NCI-H2171 (cell line): Measurements from ENCODE around the gene DAZAP1.

ENCODE experiments used
- DNase-seq: peaks from one replicate; lab custom pipeline; 2025; lab: John Stamatoyannopoulos, UW

DAZAP1 gene

DNA sequence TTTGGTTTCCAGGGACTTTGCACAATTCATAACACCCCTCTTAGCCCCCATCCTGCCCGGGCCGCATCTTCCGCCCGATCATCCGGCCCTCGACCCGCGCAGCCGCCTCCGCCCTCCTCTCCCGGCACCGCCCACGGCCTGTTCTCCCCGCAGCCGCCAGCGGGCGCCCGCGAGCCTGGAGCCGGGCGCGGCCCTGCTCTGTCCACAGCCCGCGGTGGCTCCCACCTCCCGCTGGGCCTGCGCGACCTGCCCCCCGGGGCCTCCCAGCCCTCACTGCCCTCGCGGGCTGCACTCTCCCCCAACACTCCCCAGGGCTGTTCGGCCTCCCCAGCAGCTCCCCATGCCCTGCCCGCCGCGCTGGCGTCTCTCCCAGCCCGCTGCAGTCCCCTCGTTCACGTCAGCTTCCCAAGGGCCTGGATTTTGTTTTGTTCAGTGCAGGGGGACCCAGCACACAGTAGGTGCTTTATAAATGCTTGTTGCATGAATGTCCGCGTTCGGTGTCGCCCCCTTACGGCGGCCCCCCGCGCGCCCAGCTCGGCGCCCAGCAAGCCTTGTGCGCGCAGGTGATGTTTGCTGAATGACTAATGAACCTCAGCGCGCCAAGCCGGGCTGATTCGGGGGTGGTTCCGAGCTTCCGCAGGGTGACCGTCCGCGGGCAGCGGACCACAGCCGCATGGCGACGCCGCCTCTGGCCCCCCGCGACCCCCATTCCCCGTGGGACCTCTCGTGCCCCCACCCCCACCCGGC lies 38.0 kb downstream of the DAZAP1 start:
- peak; percentile 59 for DNase-seq

DNA sequence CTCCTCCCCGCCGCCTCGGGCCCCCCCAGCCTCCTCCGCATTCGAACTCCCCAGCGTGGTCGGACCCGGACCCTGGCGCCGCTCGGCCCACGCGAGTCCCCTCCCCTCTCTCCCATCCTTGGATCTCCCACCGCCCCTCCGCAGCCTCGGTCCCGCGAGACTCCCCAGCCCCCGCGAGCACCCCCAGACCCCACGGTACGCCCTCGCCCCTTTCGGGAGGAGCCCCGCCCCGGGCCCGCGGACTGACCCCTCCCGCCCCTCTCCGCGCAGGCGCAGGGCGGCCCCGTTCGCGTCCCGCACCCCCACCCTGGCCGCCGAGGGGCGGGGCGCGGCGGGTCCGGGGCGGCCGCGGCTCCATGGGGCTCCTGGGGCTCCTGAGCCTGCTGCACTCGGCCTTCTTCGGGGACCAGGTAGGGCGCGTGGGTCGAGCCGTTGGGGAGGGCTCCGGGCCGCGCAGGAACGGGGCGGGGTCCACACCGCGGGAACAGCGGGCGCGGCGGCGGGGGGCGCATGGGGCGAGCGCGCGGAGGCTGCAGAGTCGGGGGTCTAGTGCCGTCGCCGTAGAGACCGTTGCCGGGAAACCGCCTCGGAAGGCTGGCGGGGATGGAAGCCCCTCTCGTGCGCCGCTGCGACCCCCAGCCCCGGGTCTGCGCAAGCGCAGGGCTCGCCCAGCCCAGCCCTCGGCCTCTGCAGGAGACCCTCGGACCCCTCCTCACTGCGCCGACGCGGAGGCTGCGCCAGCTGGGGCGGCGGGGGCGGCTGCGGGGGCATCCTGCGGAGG lies 38.7 kb downstream of the DAZAP1 start:
- peak; percentile 50 for DNase-seq

DNA sequence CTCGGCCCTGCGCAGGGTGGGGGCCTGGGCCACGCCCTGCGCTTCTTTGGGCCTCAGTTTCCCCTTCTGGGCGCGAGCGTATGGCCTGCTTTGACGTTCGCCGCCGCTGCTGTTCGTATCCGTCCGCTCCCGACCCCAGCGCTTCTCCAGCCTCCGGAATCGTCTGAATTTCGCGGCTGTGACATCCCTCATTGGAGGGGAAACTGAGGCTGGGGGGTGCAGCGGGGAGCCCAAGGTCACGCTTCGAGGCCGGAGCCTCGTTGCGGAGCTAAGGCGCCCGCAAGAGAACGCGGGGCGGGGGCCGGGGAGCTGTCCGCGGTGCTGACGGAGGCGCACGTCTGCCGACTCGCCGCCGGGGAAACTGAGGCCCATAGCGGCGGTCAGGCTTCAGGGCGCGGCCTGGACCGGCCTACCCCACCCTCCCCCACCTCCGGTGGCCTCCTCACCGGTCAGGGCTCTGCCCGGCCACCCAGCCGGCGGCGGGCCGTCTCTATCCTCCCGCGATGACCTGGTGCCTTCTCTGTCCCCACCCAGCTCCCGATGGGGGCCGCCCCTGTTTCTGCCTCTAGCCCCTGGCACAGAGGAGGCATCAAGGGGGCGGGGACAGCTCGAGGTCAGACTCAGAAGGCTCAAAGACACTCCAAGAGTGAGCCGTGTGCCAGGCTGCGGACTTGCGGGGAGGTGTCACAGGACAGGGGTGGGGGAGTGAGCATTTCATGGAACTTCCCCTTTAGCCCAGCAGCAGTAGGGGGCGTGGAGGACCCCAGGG lies 39.5 kb downstream of the DAZAP1 start:
- DNase-seq = no peak

DNA sequence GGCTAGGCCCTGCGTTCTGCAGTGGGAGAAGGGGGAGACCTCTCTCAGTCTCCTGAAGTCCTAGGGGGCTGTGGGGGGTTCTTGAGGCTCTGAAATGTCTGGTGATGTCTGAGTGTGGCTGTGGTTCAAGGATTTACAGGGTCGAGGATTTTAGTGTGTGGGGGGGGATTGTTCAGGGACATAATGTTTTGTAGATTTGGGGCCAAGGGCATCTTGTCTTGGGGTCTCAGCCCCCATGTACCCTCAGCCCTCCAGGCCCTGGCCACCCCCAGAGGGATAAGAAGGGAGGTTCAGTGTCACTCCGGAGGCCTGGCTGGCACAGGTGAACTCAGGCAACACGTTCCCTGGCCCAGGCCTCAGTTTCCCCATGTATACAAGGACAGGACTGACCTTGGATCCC lies 40.1 kb downstream of the DAZAP1 start:
- no peak for DNase-seq

DNA sequence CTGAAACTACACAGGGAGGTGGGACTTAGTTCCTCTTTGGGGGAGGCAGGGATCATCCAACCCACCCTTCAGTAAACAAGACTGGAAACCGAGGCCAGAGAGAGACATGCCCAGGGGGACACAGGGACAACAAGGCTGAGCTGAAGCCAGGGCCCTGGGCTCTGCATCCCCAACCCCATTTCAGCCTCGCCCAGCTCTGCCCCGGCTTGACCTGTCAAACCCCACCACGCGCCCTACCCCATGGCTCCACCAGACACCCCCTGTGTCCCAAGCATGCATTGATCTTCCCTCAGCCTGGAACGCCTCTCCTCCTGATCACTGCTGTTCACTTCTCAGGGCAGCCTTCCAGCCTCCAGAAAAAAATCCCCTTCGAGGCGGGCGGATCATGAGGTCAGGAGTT lies 40.6 kb downstream of the DAZAP1 start:
- DNase-seq = no peak

DNA sequence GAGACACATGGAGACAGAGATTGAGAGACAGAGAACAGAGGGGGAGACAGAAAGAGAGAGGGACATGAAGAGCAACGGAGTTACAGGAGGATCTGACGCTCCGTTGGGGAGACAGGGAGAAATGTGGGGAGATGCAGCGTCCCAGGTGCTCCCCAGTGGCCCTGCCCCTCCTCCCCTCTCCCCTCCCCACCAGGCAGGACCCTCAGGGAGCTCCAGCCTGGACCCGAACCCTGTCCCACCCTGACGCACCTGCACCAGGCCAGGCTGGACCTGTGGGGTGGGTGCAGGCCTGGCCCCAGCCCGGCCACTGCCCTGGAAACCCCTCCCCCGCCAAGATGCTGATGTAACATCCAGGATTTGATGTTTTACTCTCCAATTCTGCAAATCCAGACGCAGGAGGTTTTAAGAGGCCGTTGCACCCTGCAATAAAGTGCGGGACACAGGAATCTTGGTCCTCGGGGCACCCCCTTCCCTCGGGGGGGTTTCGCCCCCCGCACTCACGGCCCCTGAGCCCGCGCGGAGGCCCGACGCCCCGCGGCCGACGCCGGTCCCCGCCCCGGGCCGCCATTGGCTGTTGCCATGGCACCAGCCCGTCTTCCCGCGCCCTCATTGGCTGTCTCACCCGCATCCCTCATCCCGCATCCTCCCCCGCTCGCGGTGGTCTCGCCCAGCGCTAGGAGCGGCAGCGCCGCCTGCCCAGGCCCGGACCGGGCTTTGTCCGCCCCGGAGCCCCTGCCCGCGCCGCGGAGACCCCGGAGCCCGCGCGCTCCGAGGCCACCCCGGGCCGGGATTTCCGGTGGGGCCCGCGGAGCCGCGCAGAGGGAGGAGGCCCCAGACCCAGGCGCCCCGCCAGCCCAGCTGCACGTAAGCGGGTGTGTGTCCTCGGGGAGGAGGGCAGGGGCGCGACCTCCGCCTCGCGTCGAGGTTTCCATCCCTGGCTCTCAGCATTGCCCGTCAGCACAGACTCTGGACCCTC lies 42.4 kb downstream of the DAZAP1 start, which contains the start of gene APC2:
TSS of gene APC2 (plus strand) at position 655 of the 976 bp plus-strand sequence. CDS start 2,881 bp downstream, outside the sequence.
- DNase-seq = peak; percentile 79

DNA sequence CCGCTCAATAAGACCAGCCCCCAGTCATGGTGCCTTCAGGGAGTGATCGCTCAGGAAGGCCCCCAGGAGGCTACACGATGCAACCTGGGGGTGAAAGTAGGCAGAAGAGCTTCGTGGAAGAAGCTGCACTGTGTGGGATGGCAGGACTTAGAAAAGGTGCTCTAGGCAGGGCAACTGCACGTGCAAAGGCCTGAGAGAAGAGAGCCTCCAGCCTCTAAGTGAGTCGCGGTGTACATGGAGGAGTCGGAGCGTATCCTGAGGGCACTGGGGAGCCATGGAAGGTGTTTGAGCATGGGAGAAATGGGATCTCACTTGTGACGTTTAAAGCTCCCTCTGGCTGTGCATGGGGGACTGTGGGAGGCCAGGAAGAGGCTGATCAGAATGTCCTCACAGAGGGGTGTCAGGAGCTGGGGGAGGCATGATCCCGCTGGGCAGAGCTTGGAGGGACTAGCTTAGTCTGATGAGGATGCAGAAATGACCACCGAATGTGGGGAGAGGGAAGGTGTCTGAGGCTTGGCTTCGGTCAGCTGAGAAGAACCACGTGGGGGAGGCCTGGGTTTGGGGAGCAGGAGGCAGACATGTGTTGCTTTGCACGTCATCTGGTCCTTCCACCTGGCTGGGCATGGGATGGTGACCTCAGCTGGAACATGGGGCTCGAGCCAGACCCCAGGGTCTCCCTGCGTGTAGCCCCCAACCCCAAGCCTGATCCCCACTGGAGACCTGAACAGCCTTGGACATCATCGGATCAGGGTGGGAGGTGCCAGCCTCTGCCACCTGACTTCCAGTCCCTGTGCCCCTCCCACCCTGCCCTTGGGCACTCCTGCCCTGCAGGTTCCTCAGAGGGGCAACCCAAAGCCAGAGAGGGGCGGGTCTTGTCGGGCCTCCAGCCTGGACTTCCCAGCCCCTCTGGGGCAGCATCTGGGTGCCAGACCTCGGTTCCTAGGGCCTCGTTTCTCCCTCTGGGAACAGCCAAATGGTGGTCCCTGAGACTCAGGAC lies 43.6 kb downstream of the DAZAP1 start:
- no peak for DNase-seq

DNA sequence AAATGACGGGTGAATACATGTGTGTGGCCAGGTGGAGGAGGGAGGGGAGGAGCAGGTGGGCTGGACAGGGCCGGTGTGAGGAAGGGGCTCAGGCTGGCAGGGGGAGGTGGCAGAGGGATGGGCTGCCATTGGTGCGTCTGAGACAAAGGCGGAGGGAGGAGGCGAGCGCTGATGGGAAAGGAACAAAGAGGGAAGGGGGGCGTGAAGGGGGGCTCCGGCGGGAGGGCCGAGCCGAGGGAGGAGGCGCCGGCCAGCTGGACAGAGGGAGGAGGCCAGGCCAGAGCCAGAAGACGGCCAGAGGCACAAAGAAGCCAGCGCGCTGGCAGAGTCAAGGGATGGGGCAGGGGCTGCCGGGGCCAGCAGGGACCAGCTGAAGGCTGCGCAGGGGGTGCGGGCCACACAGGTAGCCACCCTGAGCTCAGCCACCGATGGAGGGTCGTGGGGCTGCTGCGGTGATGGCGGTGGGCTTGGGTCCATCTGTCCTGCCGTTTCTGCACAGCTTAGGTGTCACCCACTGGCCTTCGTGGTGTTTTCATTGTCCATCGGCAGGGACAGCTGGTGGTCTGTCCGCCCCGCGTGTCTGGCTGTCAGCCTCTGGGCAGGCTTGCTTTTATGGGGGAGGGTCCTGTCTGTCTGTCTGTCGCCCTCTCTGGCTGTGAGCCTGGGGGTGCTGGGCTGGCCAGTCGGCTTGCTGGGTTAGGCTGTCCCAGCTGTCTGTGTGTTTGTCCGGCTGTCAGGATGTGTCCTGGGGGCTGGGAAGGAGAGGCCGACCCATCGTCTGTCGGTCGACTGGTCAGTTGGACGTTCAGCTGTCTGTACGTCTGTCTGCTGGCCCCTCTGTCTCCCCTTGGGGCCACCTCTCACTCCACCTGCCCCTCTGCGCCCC lies 44.8 kb downstream of the DAZAP1 start:
- DNase-seq = no peak

DNA sequence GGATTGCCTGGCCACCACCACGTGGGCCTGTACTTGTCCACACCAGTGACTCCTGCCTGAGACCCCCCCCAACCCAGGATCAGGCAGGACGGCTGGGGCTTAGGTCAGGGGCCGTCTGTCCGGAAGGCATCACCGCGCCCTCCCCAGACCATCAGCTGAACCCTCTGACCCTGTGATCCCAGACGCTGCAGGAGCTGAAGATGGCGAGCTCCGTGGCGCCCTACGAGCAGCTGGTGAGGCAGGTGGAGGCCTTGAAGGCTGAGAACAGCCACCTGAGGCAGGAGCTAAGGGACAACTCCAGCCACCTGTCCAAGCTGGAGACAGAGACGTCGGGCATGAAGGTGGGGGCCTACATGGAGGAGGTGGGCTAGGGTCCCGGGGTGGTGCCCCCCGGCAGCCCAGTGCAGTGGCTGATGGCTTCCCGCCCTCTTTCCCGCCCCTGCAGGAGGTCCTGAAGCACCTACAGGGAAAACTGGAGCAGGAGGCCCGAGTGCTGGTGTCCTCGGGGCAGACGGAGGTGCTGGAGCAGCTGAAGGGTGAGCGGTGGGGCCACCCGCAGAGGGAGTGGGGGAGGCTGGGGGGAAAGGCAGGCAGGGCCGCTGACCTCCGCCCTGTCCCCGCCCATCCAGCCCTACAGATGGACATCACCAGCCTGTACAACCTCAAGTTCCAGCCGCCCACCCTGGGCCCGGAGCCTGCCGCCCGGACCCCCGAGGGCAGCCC lies 45.6 kb downstream of the DAZAP1 start:
- no peak for DNase-seq

DNA sequence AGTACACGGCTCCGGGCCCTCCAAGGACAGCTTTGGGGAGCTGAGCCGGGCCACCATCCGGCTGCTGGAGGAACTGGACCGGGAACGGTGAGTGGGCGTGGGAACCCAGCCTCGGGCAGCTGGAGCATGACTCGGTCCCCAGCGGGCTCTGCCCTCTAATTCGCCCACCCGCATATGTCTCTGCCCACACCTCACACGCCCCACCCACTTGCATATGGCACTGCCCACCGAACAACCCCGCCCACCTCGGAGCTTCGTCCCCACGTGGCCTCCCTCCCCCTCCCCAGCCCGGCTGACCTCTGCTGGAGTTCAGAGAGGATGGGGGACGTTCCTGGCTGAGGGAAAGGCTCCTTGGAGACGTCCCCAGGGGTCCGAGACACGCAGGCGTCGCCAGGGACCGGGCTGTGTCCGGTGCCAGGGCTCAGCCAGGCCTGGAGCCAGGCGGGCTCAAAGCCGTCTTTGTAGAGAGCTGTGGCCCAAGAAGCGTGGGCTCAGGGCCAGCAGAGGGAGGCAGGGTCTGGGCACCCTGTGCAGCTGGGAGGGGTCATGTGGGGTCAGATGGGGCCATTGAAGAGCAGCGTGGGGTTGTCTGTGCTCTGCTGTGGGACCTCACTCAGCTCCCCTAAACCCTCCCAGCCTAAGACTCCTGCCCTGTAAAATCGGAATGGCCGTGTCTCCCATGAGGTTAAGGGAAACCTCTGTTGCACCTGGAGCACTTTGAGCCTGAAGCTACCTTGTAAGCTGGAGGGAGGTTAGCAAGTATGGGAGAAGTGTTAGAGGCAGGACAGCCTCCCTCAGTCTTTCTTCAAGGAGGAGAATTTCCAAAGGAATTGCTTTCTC lies 46.4 kb downstream of the DAZAP1 start:
- DNase-seq = no peak

DNA sequence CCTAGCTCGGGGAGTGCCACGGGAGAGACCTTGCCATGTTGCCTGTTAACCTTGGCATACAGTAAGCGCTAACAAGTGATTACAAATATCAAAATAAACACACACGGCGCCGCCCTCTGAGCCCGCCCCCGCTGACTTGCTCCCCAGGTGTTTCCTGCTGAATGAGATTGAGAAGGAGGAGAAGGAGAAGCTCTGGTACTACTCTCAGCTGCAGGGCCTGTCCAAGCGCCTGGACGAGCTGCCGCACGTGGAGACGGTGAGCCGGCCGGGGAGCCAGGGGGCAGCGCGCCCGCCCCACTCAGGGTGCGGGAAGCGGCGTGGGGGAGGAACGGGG lies 47.6 kb downstream of the DAZAP1 start:
- no peak for DNase-seq

DNA sequence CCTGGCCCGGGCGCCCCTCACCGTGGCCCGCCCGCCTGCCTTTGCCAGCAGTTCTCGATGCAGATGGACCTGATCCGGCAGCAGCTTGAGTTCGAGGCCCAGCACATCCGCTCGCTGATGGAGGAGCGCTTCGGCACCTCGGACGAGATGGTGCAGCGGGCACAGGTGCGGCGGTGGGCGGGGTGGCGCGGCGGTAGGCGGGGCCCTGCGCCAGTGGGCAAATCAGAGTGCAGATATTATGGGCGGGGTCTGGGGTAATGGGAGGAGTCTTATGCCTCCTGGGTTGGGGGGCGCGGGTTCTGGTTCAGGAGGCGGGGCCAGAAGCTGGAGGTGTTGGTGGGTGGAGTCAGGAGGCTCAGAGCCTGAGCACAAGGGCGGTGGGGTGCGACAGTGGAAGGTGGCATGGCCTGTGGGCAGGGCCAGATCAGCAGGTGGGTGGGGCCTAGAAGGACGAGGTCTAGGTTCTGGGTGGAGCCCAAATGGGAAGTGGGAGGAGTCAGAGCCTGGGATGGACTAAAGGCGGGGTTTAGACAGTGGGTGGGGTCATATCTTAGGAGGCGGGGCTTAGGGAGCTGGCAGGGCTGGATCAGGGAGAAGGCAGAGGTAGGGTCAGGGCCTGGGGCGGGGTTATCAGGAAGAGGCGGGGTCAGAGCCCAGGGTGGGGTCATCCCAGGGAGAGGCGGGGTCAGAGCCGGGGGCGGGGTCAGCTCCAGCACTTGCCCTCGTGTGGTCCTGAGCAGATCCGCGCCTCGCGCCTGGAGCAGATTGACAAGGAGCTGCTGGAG lies 48.1 kb downstream of the DAZAP1 start:
- DNase-seq = no peak

DNA sequence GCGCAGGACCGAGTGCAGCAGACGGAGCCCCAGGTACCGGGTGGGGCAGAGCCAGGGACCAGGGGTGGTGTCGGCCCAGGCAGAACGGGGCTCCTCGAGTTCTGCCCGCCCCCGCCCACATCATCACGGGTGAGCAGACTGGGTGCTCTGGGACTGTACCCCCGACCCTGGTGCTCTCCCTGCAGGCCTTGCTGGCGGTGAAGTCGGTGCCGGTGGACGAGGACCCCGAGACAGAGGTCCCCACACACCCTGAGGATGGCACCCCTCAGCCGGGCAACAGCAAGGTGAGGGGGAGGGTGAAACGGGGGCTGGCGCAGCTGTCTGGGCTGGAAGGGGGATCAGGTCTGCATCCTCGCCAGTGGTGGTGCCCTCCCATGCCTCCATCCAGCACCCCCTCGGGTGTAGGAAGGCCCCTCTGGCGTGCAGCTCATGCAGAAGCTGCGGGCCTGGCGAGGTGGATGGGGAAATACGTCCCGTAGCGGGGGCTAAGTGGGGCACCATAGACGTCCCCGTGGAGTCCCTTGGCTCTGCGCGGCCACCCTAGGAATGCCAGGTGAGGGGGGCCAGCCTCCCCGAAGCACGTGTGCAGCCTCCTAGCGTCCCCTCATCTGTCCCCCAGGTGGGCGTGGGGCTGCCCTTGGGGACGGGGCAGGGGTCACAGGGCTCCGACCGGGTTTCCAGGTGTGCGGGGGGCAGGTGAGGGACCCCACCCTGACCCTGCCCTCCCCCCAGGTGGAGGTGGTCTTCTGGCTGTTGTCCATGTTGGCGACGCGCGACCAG lies 48.9 kb downstream of the DAZAP1 start:
- DNase-seq = no peak

DNA sequence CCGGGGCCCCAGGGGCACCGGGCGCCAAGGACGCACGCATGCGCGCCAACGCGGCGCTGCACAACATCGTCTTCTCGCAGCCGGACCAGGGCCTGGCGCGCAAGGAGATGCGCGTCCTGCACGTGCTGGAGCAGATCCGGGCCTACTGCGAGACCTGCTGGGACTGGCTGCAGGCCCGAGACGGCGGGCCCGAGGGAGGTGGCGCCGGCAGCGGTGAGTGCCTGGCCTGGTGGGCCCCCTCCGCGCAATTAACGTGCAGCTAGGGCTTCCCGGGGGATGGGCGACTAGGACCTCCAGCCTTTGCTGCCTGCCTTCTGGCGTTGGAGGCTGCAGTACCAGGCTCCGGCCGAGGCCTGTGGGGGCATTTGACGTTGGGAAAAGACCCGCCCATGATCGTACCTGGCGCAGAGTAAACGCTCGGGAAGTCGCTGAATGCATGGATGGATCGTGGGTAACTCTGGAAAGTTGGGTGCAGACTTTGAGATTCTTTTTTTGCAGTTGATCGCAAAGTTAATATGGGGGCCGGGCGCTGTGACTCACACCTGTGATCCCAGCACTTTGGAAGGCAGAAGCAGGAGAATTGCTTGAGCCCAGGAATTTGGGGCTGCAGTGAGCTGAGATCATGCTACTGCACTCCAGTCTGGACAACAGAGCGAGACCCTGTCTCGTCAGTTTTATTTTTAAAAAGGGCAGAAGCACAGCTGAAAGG lies 49.8 kb downstream of the DAZAP1 start:
- no peak for DNase-seq

DNA sequence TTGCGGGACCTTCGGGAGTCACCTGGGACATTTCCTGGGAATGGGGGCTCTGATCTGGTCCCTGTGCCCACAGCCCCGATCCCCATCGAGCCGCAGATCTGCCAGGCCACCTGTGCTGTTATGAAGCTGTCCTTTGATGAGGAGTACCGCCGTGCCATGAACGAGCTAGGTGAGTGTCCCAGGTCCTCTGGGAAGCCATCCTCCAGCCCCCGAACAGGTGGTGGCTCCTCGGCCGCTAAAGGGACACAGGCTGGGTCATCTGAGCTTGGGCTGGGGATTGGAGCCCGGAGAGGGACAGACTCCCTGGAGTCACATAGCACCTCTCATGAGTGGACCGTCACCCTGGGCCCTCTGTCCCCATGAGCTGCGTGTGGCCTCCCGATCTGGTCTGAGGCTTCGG lies 50.5 kb downstream of the DAZAP1 start:
- DNase-seq = no peak
